Measurements from ENCODE around the gene TCN1.
"Not testable (repeated sequence)": the region's sequence is repeated elsewhere in the genome, so short reads cannot be mapped to it uniquely, and the experiment has no call there.

DNA sequence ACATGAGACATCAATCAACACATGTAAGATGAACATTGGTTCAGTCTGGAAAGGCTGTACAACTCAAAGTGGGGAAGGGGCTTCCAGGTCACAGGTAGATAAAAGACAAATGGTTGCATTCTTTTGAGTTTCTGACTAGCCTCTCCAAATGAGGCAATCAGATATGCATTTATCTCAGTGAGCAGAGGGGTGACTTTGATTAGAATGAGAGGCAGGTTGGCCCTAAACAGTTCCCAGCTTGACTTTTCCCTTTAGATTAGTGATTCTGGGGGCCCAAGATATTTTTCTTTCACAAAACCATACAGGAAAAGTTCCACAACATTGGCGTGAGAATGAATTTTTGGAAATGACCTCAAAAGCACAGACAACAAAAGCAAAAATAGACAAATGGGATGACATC, 49.9 kb downstream of the TCN1 start:
- TF ChIP-seq, protein P1, sequence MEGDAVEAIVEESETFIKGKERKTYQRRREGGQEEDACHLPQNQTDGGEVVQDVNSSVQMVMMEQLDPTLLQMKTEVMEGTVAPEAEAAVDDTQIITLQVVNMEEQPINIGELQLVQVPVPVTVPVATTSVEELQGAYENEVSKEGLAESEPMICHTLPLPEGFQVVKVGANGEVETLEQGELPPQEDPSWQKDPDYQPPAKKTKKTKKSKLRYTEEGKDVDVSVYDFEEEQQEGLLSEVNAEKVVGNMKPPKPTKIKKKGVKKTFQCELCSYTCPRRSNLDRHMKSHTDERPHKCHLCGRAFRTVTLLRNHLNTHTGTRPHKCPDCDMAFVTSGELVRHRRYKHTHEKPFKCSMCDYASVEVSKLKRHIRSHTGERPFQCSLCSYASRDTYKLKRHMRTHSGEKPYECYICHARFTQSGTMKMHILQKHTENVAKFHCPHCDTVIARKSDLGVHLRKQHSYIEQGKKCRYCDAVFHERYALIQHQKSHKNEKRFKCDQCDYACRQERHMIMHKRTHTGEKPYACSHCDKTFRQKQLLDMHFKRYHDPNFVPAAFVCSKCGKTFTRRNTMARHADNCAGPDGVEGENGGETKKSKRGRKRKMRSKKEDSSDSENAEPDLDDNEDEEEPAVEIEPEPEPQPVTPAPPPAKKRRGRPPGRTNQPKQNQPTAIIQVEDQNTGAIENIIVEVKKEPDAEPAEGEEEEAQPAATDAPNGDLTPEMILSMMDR (IDR thresholded peaks at IDR 0.05) = not testable (repeated sequence)
- TF ChIP-seq EZH2 (IDR thresholded peaks at IDR 0.05) = not testable (repeated sequence)
